Measurements from ENCODE around the gene NLRX1.
"Not testable (repeated sequence)": the region's sequence is repeated elsewhere in the genome, so short reads cannot be mapped to it uniquely, and the experiment has no call there.

Gene NLRX1

GRCh38 chr11:119185981-119186634 is 17.6 kb downstream of the NLRX1 start:
- DNase-seq = no peak

- no peak for DNase-seq
Observed at GRCh38 chr11:119187123-119187892, 18.8 kb downstream of the NLRX1 start.

- DNase-seq = no peak
Observed at GRCh38 chr11:119188067-119188466, 19.5 kb downstream of the NLRX1 start.

- no peak for DNase-seq
Observed at GRCh38 chr11:119188887-119189286, 20.4 kb downstream of the NLRX1 start.

GRCh38 chr11:119189393-119189792 is 20.9 kb downstream of the NLRX1 start:
- no peak for DNase-seq

GRCh38 chr11:119190531-119190930 is 22.0 kb downstream of the NLRX1 start:
- no peak for DNase-seq

GRCh38 chr11:119191265-119191664 is 22.7 kb downstream of the NLRX1 start:
- DNase-seq = not testable (repeated sequence)

- DNase-seq = no peak
Observed at GRCh38 chr11:119192111-119192510, 23.6 kb downstream of the NLRX1 start.

- DNase-seq = no peak
Observed at GRCh38 chr11:119193001-119193400, 24.5 kb downstream of the NLRX1 start.

GRCh38 chr11:119193626-119194025 is 25.1 kb downstream of the NLRX1 start:
- DNase-seq = no peak

GRCh38 chr11:119194811-119195440 is 26.4 kb downstream of the NLRX1 start:
- no peak for DNase-seq

GRCh38 chr11:119195680-119196079 is 27.2 kb downstream of the NLRX1 start:
- DNase-seq = peak; percentile 31

GRCh38 chr11:119196833-119197483 is 28.4 kb downstream of the NLRX1 start:
- peak; percentile 89 for DNase-seq

GRCh38 chr11:119198925-119199324 is 30.4 kb downstream of the NLRX1 start:
- no peak for DNase-seq

- DNase-seq = not testable (repeated sequence)
Observed at GRCh38 chr11:119201236-119201635, 32.7 kb downstream of the NLRX1 start.

- DNase-seq = no peak
Observed at GRCh38 chr11:119202554-119202953, 34.0 kb downstream of the NLRX1 start.

- no peak for DNase-seq
Observed at GRCh38 chr11:119204066-119204465, 35.5 kb downstream of the NLRX1 start.

- no peak for DNase-seq
Observed at GRCh38 chr11:119205080-119205479, 36.6 kb downstream of the NLRX1 start.

- peak; percentile 94 for DNase-seq
Observed at GRCh38 chr11:119205574-119206510, 37.3 kb downstream of the NLRX1 start, which contains the start of gene CBL. Gene CBL, plus strand, starts transcription at chr11:119206339. Its CDS starts 79 bp downstream, at chr11:119206418.

- peak; percentile 58 for DNase-seq
Observed at GRCh38 chr11:119206511-119207414, 38.2 kb downstream of the NLRX1 start.

- no peak for DNase-seq
Observed at GRCh38 chr11:119207415-119207960, 39.0 kb downstream of the NLRX1 start.

Measured in NCI-H82 (cell line).